Lung microvascular endothelial cell (primary cell): ENCODE data around the gene FRMD8. TPM values are rescaled to one million over a fixed set of nuclear protein-coding genes. Genes with fewer than 3 reads are reported as not detected.
A peak's percentile ranks its signal among the peaks of the same experiment; 100 is the strongest.

ENCODE experiments used
- DNase-seq, 2 donors: peaks; one replicate each; pipeline versions ENCODE4 v3.0.0 to v3.0.0-alpha.2; 2010; ENCODE audit warnings: low read depth in 2 of 2
- total RNA-seq: library from RNA; depleted of rRNA; stranded (reverse); fragments of >200 nt; gene quantifications from 2 replicates; pipeline ENCODE4 v1.2.1, GENCODE V29; 2014

Gene FRMD8
- total RNA-seq, 1 donor from 2014 or later, result 82.9 TPM

DNA sequence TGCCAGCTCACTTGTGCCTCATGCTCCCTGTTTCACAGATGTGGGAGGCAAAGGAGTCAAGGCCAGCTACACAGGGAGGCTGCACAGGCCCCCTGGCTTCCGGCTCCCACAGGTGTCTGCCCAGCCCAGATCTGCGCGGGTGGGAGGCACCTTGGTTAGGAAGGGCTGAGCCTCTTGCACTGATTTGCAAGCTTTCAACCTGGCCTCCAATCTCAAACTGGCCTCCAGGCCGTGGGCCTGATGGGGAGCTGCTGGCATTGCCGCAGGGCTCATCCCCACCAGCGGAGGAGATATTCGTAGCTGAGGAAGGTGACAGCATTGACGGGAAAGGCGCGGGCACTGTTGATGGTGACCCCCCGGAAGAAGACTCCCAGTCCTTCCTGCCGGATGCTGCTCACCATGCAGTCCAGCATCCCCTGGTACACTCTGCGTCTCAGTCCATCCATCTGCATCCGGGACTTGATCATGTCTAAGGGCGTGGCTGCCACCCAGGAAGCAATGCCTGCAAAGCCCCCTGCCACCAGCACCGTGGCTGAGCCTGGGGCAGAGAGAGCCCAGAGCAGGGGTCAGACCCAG, 10.2 kb upstream of the FRMD8 start:
- no peak for DNase-seq

- DNase-seq, result no peak
Observed at GRCh38 chr11:65377036-65377435, 9.4 kb upstream of the FRMD8 start.

DNA sequence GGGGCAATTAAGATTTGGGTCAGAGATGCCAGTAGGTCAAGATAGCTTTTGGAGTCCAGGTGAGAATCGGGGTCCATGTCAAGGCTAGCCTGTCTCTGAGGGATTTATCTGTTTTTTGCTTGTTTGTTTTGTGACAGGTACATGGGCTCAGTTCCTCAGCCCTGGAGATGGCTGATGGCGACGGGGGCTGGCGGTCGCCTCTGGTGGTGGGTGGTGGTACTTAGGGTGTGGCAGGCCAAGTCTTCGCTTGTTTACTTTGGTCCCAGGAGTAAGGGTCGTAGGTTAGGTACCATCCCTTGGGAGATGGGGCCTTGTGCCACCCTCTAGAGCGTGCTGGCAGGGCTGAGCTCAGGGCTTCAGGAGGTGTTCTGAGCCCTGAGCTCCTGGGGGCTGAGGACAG, 8.7 kb upstream of the FRMD8 start:
- peak in 1 of 2 donors; percentile 1 for DNase-seq

DNA sequence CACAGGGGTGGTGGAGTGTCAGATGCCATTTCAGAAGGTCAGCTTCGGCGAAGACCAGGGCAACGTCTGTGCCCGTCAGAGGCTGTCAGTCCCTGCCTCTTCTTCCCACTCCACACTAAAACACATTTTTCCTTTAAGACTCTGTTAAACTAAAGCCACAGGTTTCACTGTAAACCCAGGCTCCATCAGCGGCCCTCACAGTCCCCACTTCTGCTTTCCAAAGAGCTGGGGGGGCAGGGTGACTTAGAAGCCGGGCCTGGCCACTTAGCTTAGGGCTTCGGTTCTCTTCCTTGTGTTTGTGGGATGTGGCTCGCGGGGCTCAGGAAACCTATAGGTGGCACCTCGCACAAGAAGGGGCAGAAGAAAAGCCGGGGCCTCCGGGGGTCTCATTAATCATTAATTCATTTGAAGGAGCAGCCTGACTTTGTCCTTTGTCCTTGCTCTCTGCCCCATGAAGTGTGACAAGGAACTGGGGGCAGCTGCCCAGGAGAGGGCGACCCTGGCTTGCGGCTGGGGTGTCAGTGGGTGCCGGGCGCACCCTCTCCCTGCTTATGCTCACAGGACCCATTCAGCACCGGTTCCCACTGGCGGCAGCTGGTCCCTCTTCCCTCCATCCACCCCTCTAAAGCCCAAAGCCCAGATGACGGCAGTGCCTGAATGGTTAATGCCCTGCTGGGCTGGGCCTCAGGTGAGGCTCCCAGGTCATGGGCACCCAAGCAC, 8.1 kb upstream of the FRMD8 start:
- DNase-seq, result peak in 1 of 2 donors; percentile 3

DNA sequence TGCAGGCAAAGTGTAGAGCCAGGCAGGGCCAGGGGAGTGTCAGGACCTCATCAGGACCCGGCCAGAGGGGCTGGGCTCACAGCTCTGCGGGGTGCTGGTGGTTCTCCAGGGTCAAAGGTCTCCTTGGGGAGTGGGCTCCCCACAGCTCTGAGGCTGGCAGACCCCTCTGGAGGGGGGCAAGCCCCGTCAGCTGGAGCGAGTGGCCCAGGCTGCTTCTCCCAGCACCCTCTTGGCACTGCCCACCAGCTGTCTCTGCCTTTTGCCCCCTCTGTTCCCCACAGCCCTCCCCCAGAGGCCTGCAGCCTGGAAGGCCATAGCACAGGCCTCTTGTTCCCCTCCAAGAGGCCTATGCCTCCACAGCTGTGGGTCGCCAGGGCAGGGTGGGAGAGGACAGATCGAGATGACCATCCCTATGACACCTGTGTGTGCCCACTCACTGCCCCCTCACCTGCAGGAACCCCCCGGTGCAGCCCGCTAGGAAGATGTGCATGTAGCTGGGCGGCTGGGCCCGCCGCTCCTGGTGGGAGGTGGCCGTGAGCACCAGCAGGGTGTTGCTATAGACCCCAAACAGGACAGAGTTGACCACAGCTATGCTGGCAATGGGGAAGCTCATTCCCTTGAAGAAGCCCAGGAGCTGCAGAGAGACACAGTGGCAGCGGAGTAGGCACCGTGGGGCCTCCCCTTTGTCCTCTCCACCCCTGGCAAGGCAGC, 7.4 kb upstream of the FRMD8 start:
- DNase-seq, result no peak

GRCh38 chr11:65379698-65380459, 6.6 kb upstream of the FRMD8 start:
- peak in 1 of 2 donors; percentile 0 for DNase-seq

DNA sequence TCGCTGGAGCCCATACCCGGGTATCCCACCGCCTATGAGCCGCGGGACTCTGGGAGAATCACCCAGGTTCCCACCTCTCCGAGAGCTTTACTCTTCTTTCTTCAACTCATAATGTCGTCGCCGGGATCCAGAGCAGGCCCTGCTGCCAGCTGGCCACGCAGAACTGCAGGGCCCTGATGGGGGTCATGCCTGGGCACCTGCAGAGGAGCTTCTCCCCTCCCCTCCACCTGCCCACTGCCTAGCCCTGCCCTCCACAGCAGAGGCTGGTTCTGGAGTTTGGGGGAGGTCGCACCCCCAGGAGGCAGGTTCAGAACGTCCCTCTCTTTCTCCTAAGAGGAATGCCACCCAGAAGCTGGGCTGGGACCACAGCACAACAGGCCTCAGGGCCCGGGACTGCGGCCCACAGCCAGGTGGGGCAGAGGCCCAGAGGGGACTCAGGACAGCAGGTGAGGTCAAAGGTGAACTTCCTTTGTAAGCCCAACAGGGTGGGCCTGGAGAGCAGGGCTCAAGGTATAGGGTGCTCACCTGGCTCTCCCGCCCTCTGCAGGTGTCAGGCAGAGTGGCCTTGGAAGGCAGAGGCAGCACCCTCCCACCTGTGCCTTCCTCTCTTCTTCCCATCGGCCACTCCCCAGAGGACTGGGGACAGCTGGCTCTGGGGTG, 5.8 kb upstream of the FRMD8 start:
- no peak for DNase-seq

- no peak for DNase-seq
Observed at GRCh38 chr11:65381716-65382032, 4.8 kb upstream of the FRMD8 start.

DNA sequence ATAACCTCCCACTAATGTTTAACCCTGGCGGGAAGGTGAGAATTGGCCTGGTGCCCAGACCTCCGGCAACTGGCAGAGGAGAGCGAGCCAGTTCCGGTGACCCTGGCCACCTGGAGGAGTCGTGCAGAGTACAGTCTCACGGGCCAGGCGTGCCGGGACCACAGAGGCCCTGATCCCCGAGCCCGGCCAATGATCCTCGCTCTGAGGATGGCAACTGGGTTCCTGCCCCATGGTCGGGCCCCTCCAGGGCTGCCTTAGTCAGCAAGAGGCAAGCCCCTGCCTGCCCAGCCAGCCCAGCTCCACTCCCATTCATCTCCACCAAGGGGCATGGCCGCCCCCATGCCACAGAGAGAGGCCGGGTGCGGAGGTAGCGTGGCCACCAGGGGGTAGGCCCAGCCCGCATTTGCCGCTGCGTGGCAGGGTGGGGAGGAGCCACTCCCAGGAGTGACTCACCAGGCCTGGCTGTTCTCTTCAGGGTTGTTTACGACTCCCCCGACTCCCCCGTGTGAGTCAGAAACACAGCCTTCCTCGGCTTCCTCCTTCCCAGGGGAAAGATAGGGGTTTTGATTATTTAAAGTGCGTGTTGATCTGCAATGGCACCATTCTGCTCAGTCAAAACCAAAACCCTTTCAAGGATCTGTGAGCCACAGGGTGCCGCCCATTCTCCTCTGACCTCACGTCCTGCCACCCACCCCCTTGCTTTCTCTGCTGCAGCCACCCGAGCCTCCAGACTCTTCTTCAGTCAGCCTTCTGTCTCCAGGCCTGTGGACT, 4.2 kb upstream of the FRMD8 start, which contains the start of gene SLC25A45:
Gene SLC25A45 (minus strand): TSS at position 614 of the 771 bp plus-strand sequence. CDS start 695 bp downstream, outside the sequence.
- DNase-seq, result peak; percentile 94 to 99

GRCh38 chr11:65382804-65383368, 3.6 kb upstream of the FRMD8 start:
- DNase-seq, result no peak

DNA sequence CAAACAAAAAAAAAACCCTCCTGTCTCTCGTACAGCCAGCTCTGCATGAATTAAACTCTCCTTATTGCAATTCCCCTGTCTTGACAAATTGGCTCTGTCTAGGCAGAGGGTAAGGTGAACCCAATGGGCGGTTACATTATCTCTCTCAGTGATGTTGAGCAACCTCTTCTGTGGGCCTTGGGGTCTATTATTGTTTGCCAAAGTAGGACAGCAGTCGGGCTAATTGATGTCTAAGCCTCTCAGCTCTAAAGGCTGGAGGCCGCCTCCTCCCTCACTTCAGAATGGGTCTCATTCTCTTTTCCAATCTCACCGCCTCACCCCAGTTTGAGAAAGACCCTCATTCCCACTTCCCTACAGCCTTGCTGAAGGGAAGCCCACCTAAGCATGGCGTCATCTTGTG, 2.7 kb upstream of the FRMD8 start:
- no peak for DNase-seq

- peak; percentile 58 to 84 for DNase-seq
Observed at GRCh38 chr11:65384301-65384889, 2.0 kb upstream of the FRMD8 start.

DNA sequence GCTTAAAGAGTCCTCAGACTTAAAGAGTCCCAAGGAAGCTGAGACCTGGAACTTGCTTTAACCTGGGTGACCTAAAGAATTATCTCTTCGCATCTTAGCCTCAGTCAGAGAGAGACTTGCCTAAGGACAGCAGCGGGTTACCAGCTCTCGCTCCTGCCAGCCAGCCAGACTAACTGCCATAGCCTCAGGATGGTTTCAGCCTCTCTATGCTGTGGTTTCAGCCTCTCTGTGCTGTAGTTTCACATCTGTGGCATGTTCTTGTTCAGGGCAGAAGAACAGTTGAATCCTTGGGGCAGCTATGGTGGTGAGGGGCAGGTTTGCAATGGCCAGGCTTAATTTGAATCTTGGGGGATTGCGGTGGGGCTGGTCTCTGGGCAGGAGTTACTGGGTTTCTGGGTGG, 2.3 kb downstream of the FRMD8 start:
- DNase-seq, result no peak

DNA sequence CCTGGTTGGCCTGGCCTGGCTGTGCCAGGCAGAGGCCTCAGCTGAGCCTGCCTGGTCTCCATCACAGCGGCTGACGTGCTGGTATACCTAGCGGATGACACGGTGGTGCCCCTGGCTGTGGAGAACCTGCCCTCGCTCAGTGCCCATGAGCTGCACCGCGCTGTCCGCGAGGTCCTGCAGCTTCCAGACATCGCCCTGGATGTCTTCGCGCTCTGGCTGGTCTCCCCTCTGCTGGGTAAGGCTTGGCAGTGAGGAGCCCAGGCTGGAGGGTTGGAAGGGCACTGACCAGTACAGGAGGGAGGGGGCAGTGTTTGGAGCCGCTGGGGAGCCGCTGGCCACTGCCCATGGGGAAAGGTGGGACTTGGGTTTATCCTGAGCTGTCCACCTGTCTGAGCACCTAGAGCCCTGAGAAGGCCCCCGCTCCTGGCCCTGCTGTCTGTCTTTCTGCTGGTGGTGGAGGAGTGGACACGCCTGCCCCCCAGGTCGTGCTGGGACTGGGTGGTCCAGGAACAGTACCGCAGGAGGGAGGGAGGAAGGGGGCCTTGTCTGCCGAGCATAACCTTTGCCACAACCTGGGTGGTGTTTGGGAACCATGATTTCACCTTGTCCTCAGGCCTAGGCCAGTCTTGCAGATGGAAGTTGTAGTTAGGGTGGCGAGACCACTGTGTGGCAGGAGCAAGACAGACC, 3.0 kb downstream of the FRMD8 start:
- DNase-seq, result peak in 1 of 2 donors; percentile 40

GRCh38 chr11:65390099-65390941, 3.9 kb downstream of the FRMD8 start:
- DNase-seq, result peak in 1 of 2 donors; percentile 51

GRCh38 chr11:65390996-65391395, 4.6 kb downstream of the FRMD8 start:
- peak in 1 of 2 donors; percentile 48 for DNase-seq

GRCh38 chr11:65392186-65392829, 5.9 kb downstream of the FRMD8 start:
- no peak for DNase-seq

- no peak for DNase-seq
Observed at GRCh38 chr11:65392899-65393298, 6.5 kb downstream of the FRMD8 start.
